Medulla oblongata (tissue), 1 donor: ENCODE data around the gene RALGAPA1.

ENCODE experiments used
- DNase-seq: peaks from one replicate; pipeline ENCODE4 v3.0.0-alpha.2; 2015; ENCODE audit errors: extremely low spot score

The RALGAPA1 gene

GRCh38 chr14:35492569-35493014 lies 316.5 kb downstream of the RALGAPA1 start:
- no peak for DNase-seq
